GM13976 (cell line): ENCODE data around the gene OXLD1.

ENCODE experiments used
- DNase-seq: peaks from one replicate; pipeline ENCODE4 v3.0.0; 2012; ENCODE audit warnings: low spot score
- in situ Hi-C: fragments of 300-500 bp; cut with MboI; formaldehyde crosslinking; loops from one replicate; pipeline ENCODE4 v1.12.0; 2022; ENCODE audit warnings: low sequenced_read_pairs, mixed read lengths, inconsistent platforms; ENCODE audit not compliant: unreplicated experiment
- TF ChIP-seq, protein P1 (sequence below): IDR thresholded peaks from 2 replicates; pipeline ENCODE4 v1.5.1; 2012; ENCODE audit warnings: borderline replicate concordance, mild to moderate bottlenecking; ENCODE audit not compliant: insufficient read depth; ENCODE audit errors: extremely low read depth, missing control alignments, control extremely low read depth

Gene OXLD1

GRCh38 chr17:81648013-81648706, 18.2 kb downstream of the OXLD1 start:
- in situ Hi-C loops = no loop called here
- TF ChIP-seq, protein P1, sequence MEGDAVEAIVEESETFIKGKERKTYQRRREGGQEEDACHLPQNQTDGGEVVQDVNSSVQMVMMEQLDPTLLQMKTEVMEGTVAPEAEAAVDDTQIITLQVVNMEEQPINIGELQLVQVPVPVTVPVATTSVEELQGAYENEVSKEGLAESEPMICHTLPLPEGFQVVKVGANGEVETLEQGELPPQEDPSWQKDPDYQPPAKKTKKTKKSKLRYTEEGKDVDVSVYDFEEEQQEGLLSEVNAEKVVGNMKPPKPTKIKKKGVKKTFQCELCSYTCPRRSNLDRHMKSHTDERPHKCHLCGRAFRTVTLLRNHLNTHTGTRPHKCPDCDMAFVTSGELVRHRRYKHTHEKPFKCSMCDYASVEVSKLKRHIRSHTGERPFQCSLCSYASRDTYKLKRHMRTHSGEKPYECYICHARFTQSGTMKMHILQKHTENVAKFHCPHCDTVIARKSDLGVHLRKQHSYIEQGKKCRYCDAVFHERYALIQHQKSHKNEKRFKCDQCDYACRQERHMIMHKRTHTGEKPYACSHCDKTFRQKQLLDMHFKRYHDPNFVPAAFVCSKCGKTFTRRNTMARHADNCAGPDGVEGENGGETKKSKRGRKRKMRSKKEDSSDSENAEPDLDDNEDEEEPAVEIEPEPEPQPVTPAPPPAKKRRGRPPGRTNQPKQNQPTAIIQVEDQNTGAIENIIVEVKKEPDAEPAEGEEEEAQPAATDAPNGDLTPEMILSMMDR = no peak
- DNase-seq = no peak

GRCh38 chr17:81647640-81648012, 18.8 kb downstream of the OXLD1 start:
- in situ Hi-C loops = no loop called here
- TF ChIP-seq, protein P1 = no peak
- no peak for DNase-seq

GRCh38 chr17:81646869-81647600, 19.4 kb downstream of the OXLD1 start:
- DNase-seq = no peak
- TF ChIP-seq, protein P1 = no peak
- in situ Hi-C loops = no loop called here

DNA sequence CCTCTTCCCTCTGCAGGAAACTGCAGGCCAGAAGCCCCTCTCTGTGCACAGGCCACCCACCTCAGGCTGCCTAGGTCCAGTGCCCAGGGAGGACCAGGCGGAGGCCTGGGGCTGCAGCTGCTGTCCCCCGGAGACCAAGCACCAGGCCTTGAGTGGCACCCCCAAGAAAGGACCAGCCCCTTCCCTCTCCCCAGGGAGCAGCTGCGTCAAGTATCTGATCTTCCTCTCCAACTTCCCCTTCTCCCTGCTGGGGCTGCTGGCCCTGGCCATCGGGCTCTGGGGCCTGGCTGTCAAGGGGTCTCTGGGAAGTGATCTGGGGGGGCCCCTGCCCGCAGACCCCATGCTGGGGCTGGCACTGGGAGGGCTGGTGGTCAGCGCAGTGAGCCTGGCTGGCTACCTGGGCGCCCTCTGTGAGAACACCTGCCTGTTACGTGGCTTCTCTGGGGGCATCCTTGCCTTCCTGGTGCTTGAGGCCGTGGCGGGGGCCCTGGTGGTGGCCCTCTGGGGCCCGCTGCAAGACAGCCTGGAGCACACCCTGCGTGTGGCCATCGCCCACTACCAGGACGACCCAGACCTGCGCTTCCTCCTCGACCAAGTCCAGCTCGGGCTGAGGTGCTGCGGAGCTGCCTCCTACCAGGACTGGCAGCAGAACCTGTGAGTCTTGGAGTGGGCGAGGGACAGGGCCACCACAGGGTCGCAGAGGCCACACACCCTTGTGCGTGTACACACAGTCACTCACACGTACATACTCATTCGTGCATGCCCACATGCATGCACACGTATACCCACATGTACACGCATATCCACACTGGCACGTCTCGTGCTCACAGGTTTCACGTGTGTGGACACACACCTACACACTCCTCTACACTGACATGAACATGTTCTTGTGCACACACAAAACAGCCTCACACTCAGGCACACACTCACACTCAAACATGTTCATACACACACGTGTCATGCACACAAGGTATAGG, 21.1 kb downstream of the OXLD1 start:
- TF ChIP-seq, protein P1 = no peak
- in situ Hi-C loops = no loop called here
- no peak for DNase-seq

DNA sequence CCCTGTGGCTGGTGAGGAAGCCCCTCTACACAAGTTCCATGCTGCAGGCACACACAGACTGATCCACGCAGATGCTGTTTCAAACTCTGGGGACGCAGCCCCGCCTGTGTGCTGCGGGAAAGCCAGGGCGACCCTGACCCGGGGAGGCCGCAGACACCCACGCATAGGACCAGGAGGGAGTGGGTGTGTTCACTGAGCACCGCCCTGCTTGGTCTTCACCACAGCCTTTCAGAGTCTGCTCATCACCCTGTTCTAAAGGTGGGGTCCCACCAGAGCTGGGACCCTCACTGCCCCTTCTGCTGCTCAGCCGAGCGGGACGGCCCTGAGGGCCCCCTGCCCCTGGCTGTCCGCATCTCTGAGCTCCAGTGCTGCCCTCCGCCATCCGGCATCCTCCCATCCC, 21.9 kb downstream of the OXLD1 start:
- TF ChIP-seq, protein P1 = no peak
- no peak for DNase-seq
- in situ Hi-C loops = no loop called here

DNA sequence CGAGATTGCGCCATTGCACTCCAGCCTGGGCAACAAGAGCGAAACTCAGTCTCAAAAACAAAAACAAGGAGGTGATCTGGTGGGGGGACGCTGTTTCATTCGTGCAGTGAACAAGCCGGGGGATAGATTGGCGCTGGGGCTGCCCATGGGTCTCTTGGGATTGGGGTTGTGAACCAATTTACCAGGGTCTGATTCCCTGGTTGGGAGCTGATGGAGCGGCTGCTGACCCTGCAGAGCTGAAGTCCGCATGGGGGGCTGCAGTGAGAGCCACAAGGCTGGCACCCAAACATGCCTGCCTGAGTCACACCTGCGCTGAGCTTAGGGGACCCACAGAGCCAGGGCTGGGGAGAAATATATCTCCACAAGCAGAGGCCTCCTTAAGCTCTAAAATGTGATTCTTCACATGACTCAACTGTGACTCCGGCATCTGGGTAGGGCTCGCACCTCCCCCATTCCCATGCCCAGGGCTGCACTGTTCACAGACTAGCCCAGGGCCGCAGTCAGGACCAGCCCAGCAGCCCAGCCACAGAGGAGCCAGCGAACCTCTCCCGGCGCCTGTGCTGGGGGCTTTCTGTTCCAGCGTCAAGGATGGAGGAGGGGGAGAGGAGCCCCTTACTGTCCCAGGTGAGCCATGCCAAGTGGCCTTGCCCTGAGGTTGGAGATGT, 24.4 kb downstream of the OXLD1 start:
- in situ Hi-C loops = no loop called here
- TF ChIP-seq, protein P1 = no peak
- no peak for DNase-seq
